Activated CD8-positive, alpha-beta memory T cell treated with anti-CD3 and anti-CD28 coated beads, Interleukin-2, amount 10 ng/mL, durations not matched to agents 7 days and 5 days (primary cell): Measurements from ENCODE around the gene SLIT3. TPM values are rescaled to one million over a fixed set of nuclear protein-coding genes. Genes with fewer than 3 reads are reported as not detected.

Source experiments
- ATAC-seq: fragments of 150-1000 bp; cut with Tn5 transposase; one replicate; pipeline ENCODE4 v1.10.0; 2021; ENCODE audit warnings: moderate library complexity
- CTCF ChIA-PET: fragments of 350-600 bp; sonication (Branson Sonifier 250); formaldehyde crosslinking; loops from one replicate; lab custom pipeline; 2021; ENCODE audit warnings: antibody characterized with exemption; lab: Charles Lee
- DNase-seq: peaks from one replicate; pipeline ENCODE4 v3.0.0-alpha.2; 2020
- H3K27ac Mint-ChIP-seq: one replicate; pipeline ENCODE4 v1.8.0; 2021; ENCODE audit warnings: mild to moderate bottlenecking, mixed read lengths
- H3K27me3 Mint-ChIP-seq: one replicate; pipeline ENCODE4 v1.8.0; 2021; ENCODE audit warnings: mixed read lengths
- H3K36me3 Mint-ChIP-seq: one replicate; pipeline ENCODE4 v1.8.0; 2021; ENCODE audit warnings: mild to moderate bottlenecking, mixed read lengths
- H3K4me1 Mint-ChIP-seq: one replicate; pipeline ENCODE4 v1.8.0; 2021; ENCODE audit warnings: mixed read lengths
- H3K4me3 Mint-ChIP-seq: one replicate; pipeline ENCODE4 v1.8.0; 2021; ENCODE audit warnings: mild to moderate bottlenecking, moderate library complexity, mixed read lengths
- H3K9me3 Mint-ChIP-seq: one replicate; pipeline ENCODE4 v1.8.0; 2022; ENCODE audit warnings: low read depth, mixed read lengths
- total RNA-seq, 2 experiments: library from RNA; stranded (reverse); gene quantifications; one replicate each; pipeline ENCODE4 v1.2.3, GENCODE V29; 2021

Gene SLIT3
- total RNA-seq, 2 experiments from 2014 or later, result 0.09 TPM; not detected in 1

DNA sequence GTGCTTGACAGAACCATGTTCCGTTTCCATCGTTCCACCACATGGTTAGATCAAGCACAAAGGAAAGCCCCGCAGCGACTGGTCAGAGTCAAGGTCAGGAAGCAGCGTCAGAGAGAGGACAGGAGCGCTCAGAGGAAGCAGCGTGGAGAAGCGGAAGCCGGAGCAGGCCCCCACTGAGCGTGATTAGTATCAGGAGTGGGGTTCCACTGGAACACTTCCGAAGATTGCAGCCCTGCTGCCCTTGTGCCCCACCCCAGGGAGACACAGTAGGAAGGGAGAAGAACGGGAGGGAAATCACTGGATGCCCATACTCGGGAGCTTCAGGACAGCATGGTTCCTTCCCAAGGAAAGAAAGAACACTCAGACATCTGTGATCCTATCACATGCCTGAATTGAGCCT is 532.8 kb downstream of the SLIT3 start:
- no peak for DNase-seq
- Mint-ChIP-seq H3K4me3 (no peak overlapping the region), H3K36me3 (no peaks in the 10 kb centered on the region)

DNA sequence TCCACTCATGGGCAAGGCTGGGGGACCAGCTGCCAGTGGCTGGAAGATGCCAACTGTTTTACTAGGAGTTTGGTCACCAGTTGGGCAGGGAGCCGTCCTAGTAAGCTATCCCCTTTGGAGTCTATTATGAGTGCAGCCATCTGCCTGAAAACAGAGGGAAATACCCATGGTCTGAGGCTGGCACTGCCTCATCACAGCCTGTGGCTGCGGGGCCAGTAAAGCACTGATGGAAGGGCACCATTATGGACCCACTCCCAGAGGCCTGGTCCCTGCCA is 534.6 kb downstream of the SLIT3 start:
- Mint-ChIP-seq H3K9me3 (no peaks in the 10 kb centered on the region), H3K4me3 (no peak overlapping the region), H3K4me1 (no peaks in the 10 kb centered on the region), H3K36me3 (no peaks in the 10 kb centered on the region), H3K27me3 (no peaks in the 10 kb centered on the region), H3K27ac (no peak overlapping the region)
- CTCF ChIA-PET, result no interaction called here
- DNase-seq, result no peak
- no peak for ATAC-seq

More for the DNA sequence above, 532.8 kb downstream of the SLIT3 start:
- no peak overlapping the region for H3K27ac Mint-ChIP-seq
- no peak for ATAC-seq
- H3K27me3 Mint-ChIP-seq, result no peaks in the 10 kb centered on the region
- no peaks in the 10 kb centered on the region for H3K9me3 Mint-ChIP-seq
- CTCF ChIA-PET, result no interaction called here
- H3K4me1 Mint-ChIP-seq, result no peaks in the 10 kb centered on the region

DNA sequence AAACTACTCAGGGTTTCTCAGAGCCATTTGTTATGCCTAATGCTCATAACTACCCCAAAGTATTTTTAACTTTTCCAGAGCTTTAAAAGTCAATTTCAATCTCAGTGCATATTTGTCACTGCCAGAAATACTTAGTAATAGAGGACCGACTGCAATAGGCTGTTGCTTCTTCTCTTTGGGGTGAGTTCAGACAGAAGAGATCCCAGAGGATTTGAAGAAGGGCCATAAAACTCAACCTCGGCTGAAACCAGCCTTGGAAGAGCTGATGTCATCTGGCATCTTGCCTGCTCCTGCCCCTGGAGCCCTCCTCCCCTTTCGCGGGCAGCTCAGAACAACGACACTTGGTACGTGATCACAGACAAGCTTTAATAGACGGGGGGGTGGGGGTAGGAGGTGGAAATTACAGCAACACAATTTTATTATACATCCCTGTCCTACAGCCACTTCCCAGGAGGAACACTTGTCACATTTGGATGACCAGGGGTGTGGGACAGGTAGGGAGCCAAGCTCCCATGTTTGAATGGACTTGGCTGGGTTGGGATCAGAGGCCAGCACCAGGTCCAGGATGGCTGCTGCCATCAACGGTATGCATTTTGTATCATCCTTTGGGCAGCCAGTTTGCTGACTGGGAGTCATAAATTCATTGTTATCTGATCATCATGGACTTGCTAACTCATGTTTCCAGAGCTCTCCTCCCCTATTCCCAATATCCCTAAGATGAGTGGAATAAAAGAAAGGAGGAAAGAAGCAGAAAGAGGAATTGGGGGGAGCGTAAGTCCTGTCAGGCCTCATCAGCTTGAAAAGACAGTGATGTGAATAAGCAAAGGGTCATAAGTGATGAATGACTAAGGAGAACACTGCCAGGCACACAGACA is 535.2 kb downstream of the SLIT3 start:
- CTCF ChIA-PET, result no interaction called here
- Mint-ChIP-seq H3K4me3 (no peak overlapping the region), H3K27ac (no peak overlapping the region), H3K27me3 (no peaks in the 10 kb centered on the region), H3K4me1 (no peaks in the 10 kb centered on the region), H3K36me3 (no peaks in the 10 kb centered on the region), H3K9me3 (no peaks in the 10 kb centered on the region)
- ATAC-seq (no peak), DNase-seq (no peak)

DNA sequence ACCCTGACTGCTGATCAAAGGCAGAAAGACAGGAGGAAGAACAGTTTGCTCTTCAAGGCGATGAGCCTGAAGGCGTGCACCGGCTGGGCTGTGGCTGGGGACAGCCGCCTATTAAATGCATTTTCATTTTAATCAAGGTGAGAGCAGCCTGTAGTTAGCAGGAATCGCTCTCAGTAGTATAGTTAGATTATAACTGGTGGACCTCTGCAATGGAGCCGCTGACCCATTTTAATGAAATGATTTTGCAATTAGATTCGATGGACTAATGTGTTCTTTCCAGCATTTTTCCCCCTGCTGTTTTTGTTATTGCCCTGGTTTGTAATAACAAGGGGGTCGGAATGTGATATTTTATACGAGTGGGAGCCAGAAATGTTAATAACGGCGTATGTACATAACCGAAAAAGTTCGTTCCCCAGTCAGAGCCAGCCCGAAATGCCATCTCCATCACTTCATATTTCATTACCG is 535.8 kb downstream of the SLIT3 start:
- no peak for DNase-seq
- Mint-ChIP-seq H3K27ac (no peak overlapping the region), H3K36me3 (no peaks in the 10 kb centered on the region), H3K4me1 (no peaks in the 10 kb centered on the region), H3K27me3 (no peaks in the 10 kb centered on the region), H3K4me3 (no peak overlapping the region), H3K9me3 (no peaks in the 10 kb centered on the region)
- CTCF ChIA-PET, result no interaction called here
- no peak for ATAC-seq

DNA sequence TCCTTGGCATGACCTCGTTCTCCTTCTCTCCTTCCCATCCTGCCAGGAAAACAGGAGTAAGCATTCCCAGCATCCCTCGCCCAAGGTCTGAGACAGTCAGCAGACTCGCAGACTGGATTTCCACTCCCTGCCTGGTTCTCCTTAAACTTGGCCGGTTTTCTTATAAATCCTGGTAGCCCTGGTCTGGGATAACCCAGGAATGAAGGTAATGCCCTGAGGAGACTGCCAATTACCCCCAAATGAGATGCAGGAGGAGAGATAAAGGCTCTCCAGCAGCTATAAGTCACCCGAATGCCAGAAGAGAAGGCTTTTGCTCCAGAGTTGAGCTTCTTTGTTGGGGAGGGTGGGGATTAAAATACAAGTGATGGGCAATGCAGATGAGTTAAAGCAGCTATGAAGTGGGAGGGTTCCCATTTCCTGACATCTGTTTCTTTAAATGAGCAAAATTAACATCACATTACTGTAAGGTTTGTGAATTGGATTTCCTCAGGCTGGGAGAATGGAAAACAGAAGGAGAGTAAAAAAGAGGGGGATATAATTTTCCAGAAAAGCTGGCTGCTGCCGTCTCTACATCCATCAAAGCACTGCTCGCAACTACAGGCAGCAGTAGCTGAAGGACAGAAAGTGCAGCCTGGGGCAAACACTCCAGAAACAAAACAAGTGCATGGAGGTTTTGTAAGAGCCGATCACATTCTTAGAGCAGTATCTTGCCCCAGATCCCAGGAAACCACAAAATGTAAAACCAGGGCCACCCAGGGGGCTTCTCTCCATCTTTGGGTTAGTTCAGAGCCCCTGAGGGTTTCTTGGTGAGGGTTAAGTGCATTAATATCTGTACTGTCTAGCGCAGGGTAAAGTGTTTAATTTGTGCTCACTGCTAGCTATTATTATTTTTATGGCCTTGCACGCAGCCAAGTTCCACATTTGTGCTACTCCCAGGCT is 544.2 kb downstream of the SLIT3 start:
- no peaks in the 10 kb centered on the region for H3K4me1 Mint-ChIP-seq
- DNase-seq (no peak), ATAC-seq (no peak)
- H3K27me3 Mint-ChIP-seq, result no peaks in the 10 kb centered on the region
- H3K4me3 Mint-ChIP-seq, result no peak overlapping the region
- no peaks in the 10 kb centered on the region for H3K9me3 Mint-ChIP-seq
- H3K27ac Mint-ChIP-seq, result no peak overlapping the region
- no peaks in the 10 kb centered on the region for H3K36me3 Mint-ChIP-seq
- CTCF ChIA-PET, result no interaction called here

DNA sequence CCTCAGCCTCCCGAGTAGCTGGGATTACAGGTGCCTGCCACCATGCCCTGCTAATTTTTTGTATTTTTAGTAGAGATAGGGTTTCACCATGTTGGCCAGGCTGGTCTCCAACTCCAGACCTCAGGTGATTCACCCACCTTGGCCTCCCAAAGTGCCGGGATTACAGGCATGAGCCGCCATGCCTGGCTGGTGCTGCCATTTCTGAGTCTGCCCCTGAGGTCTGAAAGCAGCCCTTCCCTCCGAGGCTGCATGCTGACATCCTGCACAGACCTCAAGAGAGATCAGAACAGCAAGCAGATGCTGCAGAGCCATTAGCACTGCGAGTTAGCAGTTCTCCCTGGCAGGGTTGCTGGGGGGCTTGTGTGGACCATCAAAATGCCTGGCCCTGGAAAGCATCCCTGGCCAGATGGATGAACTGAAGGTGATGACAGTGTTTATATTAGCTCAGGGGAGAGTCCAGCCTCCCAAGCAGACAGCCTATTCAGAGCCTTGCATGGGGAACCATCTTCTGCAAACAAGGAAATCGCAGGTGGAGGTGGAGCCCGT is 545.3 kb downstream of the SLIT3 start:
- Mint-ChIP-seq H3K4me3 (no peak overlapping the region), H3K27ac (no peak overlapping the region), H3K36me3 (no peaks in the 10 kb centered on the region), H3K27me3 (no peaks in the 10 kb centered on the region), H3K9me3 (no peaks in the 10 kb centered on the region), H3K4me1 (no peaks in the 10 kb centered on the region)
- CTCF ChIA-PET, result no interaction called here
- ATAC-seq, result no peak
- DNase-seq, result no peak

DNA sequence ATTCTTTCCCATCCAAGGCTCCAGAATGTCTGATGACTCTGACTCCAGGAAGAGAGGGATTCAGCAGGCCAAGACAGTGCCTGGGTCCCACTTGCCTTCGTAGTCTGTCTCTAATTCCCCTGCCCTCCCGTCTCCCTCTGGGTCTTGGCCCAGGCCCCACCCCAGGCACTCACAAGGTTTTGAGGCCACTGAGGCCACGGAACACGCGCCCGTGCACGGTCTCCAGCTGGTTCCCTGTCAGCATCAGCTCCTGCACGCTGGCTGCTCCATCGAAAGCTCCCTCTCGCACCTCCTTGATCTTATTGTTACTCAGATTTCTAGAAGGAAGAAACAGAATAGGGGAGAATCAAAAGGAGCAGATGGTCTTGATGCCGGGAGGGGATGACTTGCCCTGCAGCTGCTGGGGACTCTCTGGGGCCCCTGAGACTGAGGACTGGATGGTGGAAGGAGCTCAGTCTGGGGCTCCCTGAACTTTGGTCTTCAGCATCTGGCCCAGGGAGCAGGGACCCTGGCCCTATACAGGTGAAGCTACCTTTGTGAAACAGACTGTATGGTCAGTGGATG is 547.2 kb downstream of the SLIT3 start:
- CTCF ChIA-PET, result no interaction called here
- H3K27ac Mint-ChIP-seq, result no peak overlapping the region
- H3K36me3 Mint-ChIP-seq, result no peaks in the 10 kb centered on the region
- no peak overlapping the region for H3K4me3 Mint-ChIP-seq
- H3K9me3 Mint-ChIP-seq, result no peaks in the 10 kb centered on the region
- no peak for ATAC-seq
- DNase-seq, result no peak
- H3K27me3 Mint-ChIP-seq, result no peaks in the 10 kb centered on the region
- no peaks in the 10 kb centered on the region for H3K4me1 Mint-ChIP-seq

DNA sequence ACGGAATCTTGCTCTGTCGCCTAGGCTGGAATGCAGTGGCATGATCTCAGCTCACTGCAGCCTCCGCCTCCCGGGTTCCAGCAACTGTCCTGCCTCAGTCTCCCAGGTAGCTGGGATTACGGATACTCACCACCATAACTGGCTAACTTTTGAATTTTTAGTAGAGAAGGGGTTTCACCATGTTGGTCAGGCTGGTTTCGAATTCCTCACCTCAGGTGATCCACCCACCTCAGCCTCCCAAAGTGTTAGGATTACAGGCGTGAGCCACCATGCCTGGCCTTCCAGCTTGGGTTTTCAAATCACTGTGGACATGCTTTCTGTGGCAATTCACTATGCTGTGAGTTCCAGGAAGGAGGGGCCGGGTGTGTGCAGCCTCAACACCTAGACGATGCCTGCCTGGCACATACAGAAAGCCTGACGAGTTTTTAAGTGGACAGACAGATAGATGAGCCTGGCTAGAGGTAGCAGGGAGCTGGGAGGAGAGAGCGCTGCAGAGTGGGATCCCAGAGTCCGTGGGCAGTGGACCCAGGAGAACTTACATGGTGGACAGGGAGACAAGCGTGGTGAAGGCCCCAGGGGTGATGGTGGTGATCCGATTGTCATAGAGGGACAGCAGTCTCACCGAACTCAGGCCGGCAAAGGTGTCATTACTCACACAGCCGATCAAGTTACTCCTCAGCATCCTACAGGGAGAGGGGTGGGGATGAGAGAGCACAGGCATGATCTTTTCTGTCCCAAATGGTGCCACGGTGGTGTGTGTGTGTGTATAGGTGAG is 548.3 kb downstream of the SLIT3 start:
- H3K27ac Mint-ChIP-seq, result no peak overlapping the region
- CTCF ChIA-PET, result no interaction called here

DNA sequence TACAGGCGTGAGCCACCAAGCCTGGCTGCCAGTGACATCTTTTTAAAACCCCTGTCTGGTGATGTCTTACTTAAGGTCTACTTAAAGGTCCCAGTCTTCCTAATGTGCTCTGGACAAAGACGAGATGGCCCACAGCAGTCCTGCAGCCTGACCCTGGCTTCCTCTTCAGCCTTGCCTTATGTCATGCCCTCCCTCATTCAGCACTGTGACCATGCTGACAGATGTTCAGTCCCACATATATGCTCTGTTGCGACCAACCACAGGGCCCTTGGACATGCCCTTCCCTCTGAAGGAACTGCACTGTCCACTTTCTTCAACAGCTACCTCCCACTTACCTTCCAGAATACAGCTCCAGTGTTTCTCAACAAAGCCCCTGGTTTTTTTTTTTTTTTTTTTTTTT is 548.9 kb downstream of the SLIT3 start:
- CTCF ChIA-PET, result no interaction called here

More for the DNA sequence above, 548.3 kb downstream of the SLIT3 start:
- Mint-ChIP-seq H3K4me1 (no peaks in the 10 kb centered on the region), H3K9me3 (peaks cover 2% of the 10 kb centered on the region), H3K4me3 (no peak overlapping the region), H3K27me3 (no peaks in the 10 kb centered on the region), H3K36me3 (no peaks in the 10 kb centered on the region)
- no peak for ATAC-seq
- peak; percentile 19 for DNase-seq

DNA sequence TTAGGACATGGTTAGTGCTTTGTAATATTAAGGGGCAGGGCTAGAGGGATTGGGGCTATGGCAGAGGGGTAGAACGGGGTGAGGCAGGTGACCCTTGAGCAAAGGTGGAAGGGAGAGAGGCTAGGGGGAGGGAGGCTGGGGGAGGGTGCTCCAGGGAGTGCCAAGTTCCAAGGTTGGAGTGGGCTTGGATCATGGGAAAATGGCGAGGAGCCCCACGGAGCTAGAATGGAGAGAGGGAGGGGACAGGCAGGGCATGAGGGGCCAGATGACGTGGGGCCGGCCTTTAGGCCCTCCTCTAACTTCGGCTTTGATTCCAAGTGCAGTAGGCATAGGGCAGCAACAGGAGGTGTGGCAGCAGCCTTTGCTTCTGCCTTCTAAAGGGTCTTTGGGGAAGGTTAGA is 550.0 kb downstream of the SLIT3 start:
- Mint-ChIP-seq H3K27ac (no peak overlapping the region), H3K36me3 (peaks cover 4% of the 10 kb centered on the region), H3K27me3 (no peaks in the 10 kb centered on the region), H3K4me3 (no peak overlapping the region), H3K9me3 (peaks cover 9% of the 10 kb centered on the region), H3K4me1 (no peaks in the 10 kb centered on the region)
- DNase-seq, result peak; percentile 12
- no peak for ATAC-seq
- CTCF ChIA-PET, result no interaction called here

More for the DNA sequence above, 548.9 kb downstream of the SLIT3 start:
- H3K27ac Mint-ChIP-seq, result no peak overlapping the region
- DNase-seq (peak; percentile 9), ATAC-seq (no peak)
- H3K4me1 Mint-ChIP-seq, result no peaks in the 10 kb centered on the region
- H3K4me3 Mint-ChIP-seq, result no peak overlapping the region
- H3K36me3 Mint-ChIP-seq, result peaks cover 2% of the 10 kb centered on the region
- no peaks in the 10 kb centered on the region for H3K27me3 Mint-ChIP-seq
- peaks cover 5% of the 10 kb centered on the region for H3K9me3 Mint-ChIP-seq

DNA sequence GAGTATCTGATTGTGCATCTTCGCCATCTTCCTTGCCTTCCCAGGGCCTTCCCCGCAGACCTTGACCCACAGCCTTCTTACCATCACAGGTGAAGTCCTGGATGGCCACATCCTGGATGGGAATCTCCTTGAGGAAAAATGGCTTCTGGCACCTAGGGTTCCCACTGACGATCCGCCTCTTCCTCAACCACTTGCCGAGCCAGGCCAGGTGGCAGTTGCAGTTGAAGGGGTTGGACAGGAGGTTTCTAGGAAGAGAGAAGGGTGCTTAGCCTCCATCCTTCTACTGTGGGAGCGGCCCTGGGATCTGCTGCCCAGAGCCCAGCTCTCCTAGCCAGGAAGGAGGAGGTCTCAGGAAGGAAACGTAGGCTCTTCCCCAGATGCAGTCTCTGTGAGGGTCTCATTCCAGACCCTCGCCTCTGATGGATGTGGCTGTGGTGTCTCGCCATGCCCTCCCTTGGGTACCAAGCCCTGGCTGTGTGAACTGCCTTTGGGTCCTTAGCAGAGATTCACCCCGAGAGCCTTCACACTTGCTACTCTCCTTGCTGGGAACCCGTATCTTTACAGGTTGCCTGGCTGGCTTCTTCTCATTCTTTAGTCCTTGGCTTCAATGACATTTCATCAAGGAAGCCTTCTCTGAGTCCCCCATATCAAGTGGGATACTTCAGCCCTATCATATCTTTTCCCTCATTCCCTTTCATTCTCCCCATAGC is 551.4 kb downstream of the SLIT3 start:
- CTCF ChIA-PET, result no interaction called here
- H3K4me1 Mint-ChIP-seq, result no peaks in the 10 kb centered on the region

DNA sequence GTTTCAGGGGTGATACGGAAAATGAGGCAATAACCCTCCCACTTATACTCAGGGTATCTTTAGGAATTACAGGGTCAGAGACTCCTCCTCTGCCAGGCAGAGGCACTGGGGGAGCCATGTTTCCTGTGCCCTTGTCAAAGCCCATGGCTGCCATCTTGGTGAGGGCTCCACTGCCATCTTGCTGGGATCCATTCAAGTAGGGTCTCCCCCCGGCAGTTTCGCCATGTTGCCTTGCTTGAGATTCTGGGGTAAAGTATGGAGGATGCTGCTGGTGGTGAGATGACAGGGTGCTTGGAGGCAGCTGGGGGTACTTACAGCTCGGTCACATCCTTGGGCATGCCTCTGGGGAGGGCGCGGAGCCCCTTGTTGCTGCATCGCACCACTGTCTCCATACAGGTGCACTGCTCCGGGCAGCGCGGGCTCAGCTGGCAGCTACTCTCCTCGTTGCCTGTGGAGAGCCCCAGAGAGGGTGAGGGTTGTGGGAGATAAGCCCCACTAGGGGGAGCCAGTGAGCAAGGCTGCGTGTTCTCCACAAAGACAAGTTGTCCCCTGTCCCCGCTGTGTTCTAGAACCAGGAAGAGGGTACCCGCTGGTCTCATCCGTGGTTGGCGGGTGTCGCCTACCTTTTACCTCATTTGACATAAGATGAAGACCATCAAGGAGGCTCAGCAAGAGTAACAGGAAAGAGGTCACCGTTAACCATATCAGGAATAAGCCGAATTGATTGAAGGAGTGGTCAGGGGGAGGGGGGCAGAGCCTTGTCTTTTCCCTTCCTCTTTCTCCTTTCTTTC is 552.8 kb downstream of the SLIT3 start:
- CTCF ChIA-PET, result no interaction called here
- Mint-ChIP-seq H3K4me1 (no peaks in the 10 kb centered on the region), H3K4me3 (no peak overlapping the region), H3K36me3 (peaks cover 4% of the 10 kb centered on the region), H3K27ac (no peak overlapping the region), H3K9me3 (peaks cover 12% of the 10 kb centered on the region), H3K27me3 (no peaks in the 10 kb centered on the region)
- DNase-seq (peak; percentile 43), ATAC-seq (no peak)

More for the DNA sequence above, 551.4 kb downstream of the SLIT3 start:
- no peak for ATAC-seq
- DNase-seq, result peak; percentile 30
- H3K27me3 Mint-ChIP-seq, result no peaks in the 10 kb centered on the region
- H3K36me3 Mint-ChIP-seq, result peaks cover 4% of the 10 kb centered on the region
- H3K27ac Mint-ChIP-seq, result no peak overlapping the region
- no peak overlapping the region for H3K4me3 Mint-ChIP-seq
- peaks cover 12% of the 10 kb centered on the region for H3K9me3 Mint-ChIP-seq
